Jurkat, Clone E6-1 (cell line): Measurements from ENCODE around the gene TESK1.
A peak's percentile ranks its signal among the peaks of the same experiment; 100 is the strongest.
"Not testable (repeated sequence)": the region's sequence is repeated elsewhere in the genome, so short reads cannot be mapped to it uniquely, and the experiment has no call there.

Experiments used
- DNase-seq: peaks from one replicate; pipeline ENCODE4 v3.0.0-alpha.2; 2011; ENCODE audit warnings: low read depth, low spot score
- H3K4me3 ChIP-seq: 2 replicates; pipeline ENCODE4 v1.5.1; 2011; ENCODE audit warnings: mild to moderate bottlenecking, low read length, control low read depth, moderate library complexity

TESK1 gene

GRCh38 chr9:35637427-35637955 is 32.4 kb downstream of the TESK1 start:
- H3K4me3 ChIP-seq, DNase-seq: not testable (repeated sequence)

- not testable (repeated sequence) for DNase-seq, H3K4me3 ChIP-seq
These were observed 33.7 kb downstream of the TESK1 start for GRCh38 chr9:35638751-35639150.

GRCh38 chr9:35639225-35639624 is 34.2 kb downstream of the TESK1 start:
- not testable (repeated sequence) for H3K4me3 ChIP-seq, DNase-seq

- H3K4me3 ChIP-seq: no peak overlapping the region
- no peak for DNase-seq
These were observed 34.6 kb downstream of the TESK1 start for GRCh38 chr9:35639631-35640030.

GRCh38 chr9:35640431-35640830 is 35.4 kb downstream of the TESK1 start:
- not testable (repeated sequence) for DNase-seq, H3K4me3 ChIP-seq

- H3K4me3 ChIP-seq, DNase-seq: not testable (repeated sequence)
These were observed 36.4 kb downstream of the TESK1 start for GRCh38 chr9:35641478-35641877.

GRCh38 chr9:35643046-35643445 is 38.0 kb downstream of the TESK1 start:
- H3K4me3 ChIP-seq: no peak overlapping the region
- no peak for DNase-seq

- DNase-seq: not testable (repeated sequence)
- H3K4me3 ChIP-seq: peak overlapping the region; percentile 75
These were observed 40.7 kb downstream of the TESK1 start for GRCh38 chr9:35645736-35646135.

- DNase-seq: peak; percentile 64
- peak overlapping the region; percentile 75 for H3K4me3 ChIP-seq
These were observed 41.1 kb downstream of the TESK1 start for GRCh38 chr9:35646153-35646532.

- DNase-seq: peak; percentile 95
- peak overlapping the region; percentile 75 for H3K4me3 ChIP-seq
These were observed 41.6 kb downstream of the TESK1 start for GRCh38 chr9:35646533-35647265.

- peak; percentile 75 for DNase-seq
- H3K4me3 ChIP-seq: peak overlapping the region; percentile 93
These were observed 44.6 kb downstream of the TESK1 start for GRCh38 chr9:35649431-35650340.

GRCh38 chr9:35650341-35651158 is 45.5 kb downstream of the TESK1 start, which contains the start of gene SIT1:
Gene SIT1 (minus strand): TSS chr9:35650931. CDS start chr9:35650853, 78 bp downstream.
- peak; percentile 75 for DNase-seq
- H3K4me3 ChIP-seq: peak within 1 kb of the TSS; percentile 93

- DNase-seq: no peak
- no peak overlapping the region for H3K4me3 ChIP-seq
These were observed 47.1 kb downstream of the TESK1 start for GRCh38 chr9:35651956-35652828.

- H3K4me3 ChIP-seq: no peak overlapping the region
- no peak for DNase-seq
These were observed 47.8 kb downstream of the TESK1 start for GRCh38 chr9:35652829-35653209.

GRCh38 chr9:35653611-35654010 is 48.5 kb downstream of the TESK1 start:
- no peak for DNase-seq
- no peak overlapping the region for H3K4me3 ChIP-seq

- no peak overlapping the region for H3K4me3 ChIP-seq
- no peak for DNase-seq
These were observed 51.3 kb downstream of the TESK1 start for GRCh38 chr9:35656348-35656747.

GRCh38 chr9:35656831-35657545 is 51.9 kb downstream of the TESK1 start:
- peak overlapping the region; percentile 72 for H3K4me3 ChIP-seq
- DNase-seq: no peak
